Stimulated activated CD4-positive, alpha-beta T cell treated with anti-CD3 and anti-CD28 coated beads, Interleukin-1b, Interleukin-23, amount 100 ng/mL, for 1 hour (primary cell): ENCODE results near the gene TRERF1.

Experiments
- DNase-seq, 2 donors: peaks; one replicate each; pipeline ENCODE4 v3.0.0-alpha.2; 2020; ENCODE audit warnings: low read depth in 2 of 2

Gene TRERF1

GRCh38 chr6:42276034-42276890 is 175.5 kb downstream of the TRERF1 start:
- no peak for DNase-seq

DNA sequence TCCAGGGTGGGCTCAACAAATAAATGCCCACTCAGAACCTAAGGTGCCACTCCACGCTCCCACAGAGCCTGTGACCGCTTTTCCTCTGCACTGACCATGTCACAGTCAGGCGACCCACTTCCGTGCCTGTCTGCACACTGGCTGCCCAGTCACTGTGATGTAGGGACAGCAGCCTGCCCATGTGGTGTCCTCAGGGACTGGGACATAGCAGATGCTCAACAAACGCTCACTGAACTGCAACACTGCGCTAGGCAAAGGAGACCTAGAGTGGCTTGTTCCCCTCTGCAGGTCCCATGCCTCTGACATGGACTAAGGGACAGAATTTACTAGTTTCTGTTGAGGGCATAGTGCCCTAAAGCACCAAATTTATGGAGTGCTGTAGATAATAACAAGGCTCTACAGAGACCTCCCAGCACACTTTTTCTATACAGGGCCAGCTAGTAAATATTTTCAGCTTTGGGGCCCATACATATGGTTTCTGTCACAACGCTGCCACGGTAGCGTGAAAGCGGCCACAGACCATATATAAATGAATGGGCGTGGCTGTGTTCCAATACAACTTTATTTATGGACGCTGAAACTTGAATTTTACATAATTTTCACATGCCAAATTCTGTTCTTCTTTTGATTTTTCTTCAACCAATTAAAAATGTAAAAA is 176.2 kb downstream of the TRERF1 start:
- no peak for DNase-seq

GRCh38 chr6:42274898-42275297 is 176.8 kb downstream of the TRERF1 start:
- no peak for DNase-seq

DNA sequence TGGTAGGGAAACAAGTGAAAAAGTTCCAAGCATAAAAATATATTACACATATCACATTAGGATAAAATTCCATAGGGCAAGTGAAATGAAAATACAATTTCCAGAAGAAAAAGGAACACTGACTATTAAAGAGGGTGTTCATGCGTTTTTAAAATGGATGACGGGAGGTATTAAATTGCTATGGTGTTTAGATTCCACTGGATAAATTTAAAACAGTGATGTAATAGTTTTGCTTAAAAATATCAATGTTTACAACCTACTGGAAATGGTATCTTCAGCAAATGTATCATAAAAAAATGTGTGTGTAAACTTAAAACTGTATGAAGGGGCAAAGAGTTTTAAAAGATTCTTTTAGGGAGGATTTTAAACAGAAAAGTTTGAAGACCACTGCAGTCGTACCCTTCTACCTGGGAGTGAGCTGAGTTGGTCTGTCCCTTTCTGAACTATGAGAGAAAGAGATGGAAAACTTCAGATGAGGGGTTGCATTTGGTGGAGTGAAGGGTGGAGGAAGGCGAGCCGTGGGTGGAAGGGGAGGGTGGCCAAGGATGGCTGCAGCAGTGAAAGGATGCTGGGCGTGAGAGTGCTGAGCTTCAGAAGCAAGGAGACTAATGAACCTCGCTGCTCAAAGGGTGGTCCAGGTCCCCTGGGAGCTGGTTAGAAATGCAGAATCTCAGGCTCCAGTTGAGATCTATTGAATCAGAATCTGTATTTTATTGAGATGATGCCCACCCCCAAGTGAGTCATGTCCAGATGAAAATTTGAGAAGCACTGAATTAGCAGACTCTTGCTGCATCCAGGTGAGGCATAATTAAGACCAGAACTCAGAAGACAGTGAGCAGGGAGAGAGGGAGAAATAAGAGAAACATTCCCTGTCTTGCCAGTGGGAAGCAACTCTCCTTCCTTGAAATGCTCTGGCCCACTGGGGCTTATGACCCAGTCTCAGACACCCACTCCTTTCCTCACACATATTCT is 179.6 kb downstream of the TRERF1 start:
- no peak for DNase-seq

DNA sequence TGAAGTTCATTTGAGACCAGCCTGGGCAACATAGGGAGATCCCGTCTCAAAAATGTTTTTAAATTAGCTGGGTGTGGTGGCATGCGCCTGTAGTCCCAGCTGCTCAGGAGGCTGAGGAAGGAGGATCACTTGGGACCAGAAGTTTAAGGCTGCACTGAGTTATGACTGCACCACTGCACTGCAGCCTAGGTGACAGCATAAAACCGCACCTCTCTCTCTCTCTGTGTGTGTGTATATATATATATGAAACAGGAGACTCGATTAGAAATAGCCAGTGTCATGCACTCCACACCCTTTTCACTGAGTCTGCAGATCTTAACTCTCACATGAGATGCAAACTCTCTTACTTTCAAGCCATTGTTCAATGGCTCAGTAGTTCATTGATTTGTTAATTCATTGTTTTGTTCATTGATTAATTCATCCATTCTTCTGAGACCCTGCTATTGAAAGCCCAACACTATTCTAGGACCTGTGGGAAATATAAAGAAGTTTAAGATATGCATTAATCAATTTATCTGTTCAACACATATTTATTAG is 181.7 kb downstream of the TRERF1 start:
- no peak for DNase-seq

- no peak for DNase-seq
Observed at GRCh38 chr6:42269553-42269952, 182.2 kb downstream of the TRERF1 start.

GRCh38 chr6:42268835-42269204 is 182.9 kb downstream of the TRERF1 start:
- DNase-seq = no peak

DNA sequence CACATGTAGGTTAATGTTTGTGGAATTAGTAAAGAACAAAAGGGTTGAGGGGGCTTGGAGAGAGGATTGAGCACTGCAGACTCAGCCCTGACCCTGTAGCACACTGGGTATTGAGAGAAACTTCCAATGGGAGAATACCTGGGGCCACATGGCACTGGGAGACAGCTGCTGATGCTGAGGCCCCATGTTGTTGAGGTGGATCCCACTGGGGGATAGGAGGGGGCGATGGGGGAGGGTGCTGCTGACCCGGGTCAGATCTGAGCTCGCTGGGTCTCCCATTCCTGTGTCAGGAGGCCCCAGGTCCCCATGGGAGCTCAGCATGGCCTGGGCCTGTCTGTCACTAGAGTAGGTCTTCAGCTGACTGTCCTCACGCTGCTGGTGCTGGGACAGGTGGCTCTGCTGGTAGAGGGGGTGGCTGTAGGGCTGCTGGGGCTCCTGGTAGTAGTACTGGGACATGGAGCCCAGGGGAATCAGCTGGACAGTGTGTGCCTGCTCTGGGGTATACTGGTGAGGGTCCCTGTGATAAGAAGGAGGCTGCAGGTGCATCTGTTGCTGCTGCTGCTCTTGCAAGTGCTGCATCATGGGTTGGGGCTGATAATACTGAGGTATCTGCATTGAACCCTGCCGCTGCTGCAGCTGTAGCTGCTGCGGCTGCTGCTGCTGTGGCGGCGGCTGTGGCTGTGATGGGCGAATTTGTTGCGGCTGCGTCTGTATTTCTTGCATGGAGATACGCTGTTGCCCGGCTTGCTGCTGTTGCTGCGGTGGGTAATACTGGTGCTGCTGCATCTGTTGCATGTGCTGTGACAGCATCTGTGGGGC is 183.5 kb downstream of the TRERF1 start:
- no peak for DNase-seq

- no peak for DNase-seq
Observed at GRCh38 chr6:42266538-42266937, 185.2 kb downstream of the TRERF1 start.

DNA sequence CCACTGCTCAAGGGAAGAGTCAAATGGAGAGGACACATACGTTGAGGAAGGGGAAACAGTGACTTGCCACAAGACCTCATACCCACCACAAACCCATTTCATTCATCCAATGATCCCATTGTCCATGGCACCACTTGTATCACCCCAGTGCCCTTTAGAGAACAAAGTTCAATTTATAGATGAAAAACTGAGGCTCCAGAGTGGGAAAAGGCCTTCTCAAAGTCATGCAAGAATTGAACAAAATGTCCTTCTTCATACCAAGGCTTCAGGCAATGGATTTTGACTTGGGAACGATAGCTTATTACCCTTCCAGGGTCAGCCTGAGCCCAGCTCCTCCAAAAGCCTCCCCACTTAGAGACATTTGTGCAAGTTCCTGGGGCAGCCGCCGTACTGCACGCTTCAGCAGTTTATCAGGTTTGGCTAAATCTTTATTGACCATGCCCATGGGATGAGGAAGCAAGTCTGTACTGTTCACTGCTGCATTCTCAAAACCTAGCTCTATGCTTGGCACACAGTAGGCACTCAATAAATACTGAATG is 186.8 kb downstream of the TRERF1 start:
- no peak for DNase-seq

GRCh38 chr6:42264162-42264851 is 187.4 kb downstream of the TRERF1 start:
- DNase-seq = no peak

DNA sequence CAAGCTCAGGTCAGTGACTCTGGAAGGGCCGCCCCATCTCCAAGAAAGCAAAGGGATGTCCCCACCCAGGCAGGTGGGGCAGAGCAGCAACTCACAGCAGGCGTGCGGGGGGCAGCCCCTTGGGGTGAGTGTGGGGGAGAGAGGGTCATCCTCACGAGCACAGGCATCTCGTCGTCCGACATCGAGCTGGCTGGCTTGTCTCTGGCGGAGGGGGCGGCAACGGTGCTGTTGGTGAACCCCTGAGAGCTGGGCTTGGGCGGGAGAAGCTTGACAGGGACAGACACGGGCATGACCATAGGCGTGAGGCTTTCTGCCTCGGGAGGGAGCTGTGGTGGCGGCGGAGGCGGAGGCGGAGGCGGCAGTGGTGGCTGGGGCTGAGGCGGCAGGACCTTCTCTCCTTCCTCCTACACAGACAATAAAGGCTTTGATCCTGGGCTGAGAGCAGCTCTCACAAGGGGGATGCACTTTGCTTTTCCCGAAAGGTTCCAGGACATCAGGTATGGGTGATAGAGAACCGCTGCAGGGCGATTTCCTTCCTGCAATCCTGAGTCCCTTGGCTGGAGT is 188.5 kb downstream of the TRERF1 start:
- DNase-seq = no peak

- peak in 1 of 2 donors; percentile 28 for DNase-seq
Observed at GRCh38 chr6:42260972-42261371, 190.8 kb downstream of the TRERF1 start.

DNA sequence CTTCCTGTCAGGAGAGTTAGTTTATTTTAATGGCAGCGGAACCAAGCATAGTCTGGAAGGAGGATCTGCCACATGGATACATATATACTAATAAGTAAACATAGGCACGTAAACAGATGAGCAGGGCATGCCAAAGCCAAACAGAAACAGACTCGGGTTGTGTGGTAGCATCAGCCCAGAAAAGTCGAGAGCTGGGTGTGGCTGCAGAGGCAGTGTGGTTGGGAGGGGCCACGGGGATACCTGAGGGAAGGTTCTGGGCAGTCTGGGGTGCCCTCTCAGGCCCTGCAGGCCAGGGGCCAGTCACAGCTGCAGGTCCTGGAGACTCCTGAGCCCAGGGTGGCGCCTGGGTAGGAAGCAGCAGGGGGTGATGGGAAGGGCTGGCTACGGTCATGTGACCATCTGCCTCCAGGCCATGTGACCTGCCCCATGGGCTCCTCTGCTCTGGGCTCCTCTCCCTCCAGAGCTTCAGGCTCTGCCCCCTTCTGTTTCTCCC is 191.3 kb downstream of the TRERF1 start:
- DNase-seq = no peak

DNA sequence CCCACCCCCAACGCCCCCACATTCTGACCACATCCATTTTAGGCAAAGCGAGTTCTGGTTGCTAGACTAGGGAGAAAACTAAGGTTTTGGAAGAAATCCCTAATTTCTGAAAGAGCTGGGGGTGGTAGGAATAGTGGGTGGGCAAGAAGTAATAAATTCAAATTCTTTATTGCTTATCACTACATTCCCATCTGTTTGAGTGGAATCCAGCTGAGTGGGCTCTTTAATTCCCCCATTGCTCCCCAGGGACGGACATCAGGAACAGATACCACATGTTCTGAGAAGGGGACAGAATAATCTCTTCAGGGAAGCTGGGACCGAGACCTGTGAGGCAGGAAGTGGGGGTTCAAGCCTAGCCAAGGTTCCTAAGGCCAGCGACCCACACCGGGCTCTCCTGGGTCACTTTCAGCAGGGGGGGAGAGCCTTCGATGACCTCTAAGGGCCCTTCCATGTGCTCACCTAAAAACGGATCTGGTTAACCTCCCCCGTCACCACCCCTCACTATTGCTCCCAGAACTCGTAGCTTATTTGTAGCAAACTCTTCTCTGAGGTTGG is 191.8 kb downstream of the TRERF1 start:
- no peak for DNase-seq

GRCh38 chr6:42259286-42259685 is 192.4 kb downstream of the TRERF1 start:
- no peak for DNase-seq

DNA sequence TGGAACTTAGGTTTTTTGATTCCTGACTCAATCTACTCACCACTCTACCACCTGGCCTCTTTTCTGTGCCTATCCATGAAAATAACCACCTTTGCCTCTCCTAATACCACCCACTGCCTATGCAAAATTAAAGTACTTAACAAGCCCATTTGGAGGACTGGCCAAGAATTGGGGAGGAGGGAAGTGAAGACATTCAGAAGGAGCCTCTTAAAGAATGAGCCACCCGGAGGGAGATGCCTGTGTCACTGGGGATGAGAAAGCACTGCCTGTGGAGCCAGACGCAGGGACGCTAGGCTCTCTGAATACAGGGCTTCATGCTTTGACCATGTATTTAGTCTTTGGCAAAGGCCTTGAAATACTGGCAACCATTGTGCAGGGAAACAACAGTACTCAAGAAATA is 194.1 kb downstream of the TRERF1 start:
- no peak for DNase-seq

DNA sequence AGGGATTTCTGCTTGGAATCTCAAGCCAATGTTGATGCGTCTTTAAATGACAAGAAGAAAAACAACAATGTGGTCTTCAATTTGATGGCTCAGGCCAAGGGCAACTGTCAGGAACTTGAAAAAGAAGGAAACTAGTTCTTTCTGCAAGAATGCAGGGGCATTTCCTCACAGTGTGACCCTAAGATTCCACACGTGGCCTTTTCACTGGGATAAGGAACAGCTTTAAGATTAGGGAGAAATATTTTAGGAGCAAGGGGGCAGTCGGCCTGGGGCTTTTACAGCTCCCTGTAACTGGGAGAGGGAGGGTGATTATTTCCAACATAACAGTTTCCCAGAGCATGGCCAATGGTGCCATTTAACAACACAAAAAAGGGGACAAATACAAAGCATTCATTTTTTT is 194.7 kb downstream of the TRERF1 start:
- DNase-seq = no peak

- no peak for DNase-seq
Observed at GRCh38 chr6:42255050-42255449, 196.7 kb downstream of the TRERF1 start.
